Activated naive CD4-positive, alpha-beta T cell treated with anti-CD3 and anti-CD28 coated beads, Interleukin-2, amount 50 U/mL, for 72 hours (primary cell): ENCODE measurements around the gene RECK. TPM values are rescaled to one million over a fixed set of nuclear protein-coding genes. Genes with fewer than 3 reads are reported as not detected.
"Not testable (repeated sequence)": the region's sequence is repeated elsewhere in the genome, so short reads cannot be mapped to it uniquely, and the experiment has no call there.

Experiments
- ATAC-seq, 2 donors: fragments of 150-1000 bp; cut with Tn5 transposase; 2 replicates each; pipeline ENCODE4 v1.10.0; 2021; ENCODE audit warnings: mild to moderate bottlenecking in 2 of 2, moderate library complexity in 2 of 2
- DNase-seq, 2 donors: peaks; one replicate each; pipeline ENCODE4 v3.0.0; 2021 to 2022; ENCODE audit warnings: low spot score in 2 of 2
- H3K27ac Mint-ChIP-seq, 2 donors: one replicate each; pipeline ENCODE4 v1.8.0; 2022; ENCODE audit warnings: mild to moderate bottlenecking in 2 of 2, mixed read lengths in 2 of 2
- H3K36me3 Mint-ChIP-seq, 2 donors: one replicate each; pipeline ENCODE4 v1.8.0; 2022; ENCODE audit warnings: mixed read lengths in 2 of 2
- H3K9me3 Mint-ChIP-seq, 2 donors: one replicate each; pipeline ENCODE4 v1.8.0; 2022; ENCODE audit warnings: mixed read lengths in 2 of 2
- total RNA-seq, 2 donors: library from RNA; stranded (reverse); gene quantifications; one replicate each; pipeline ENCODE4 v1.2.3, GENCODE V29; 2022

RECK gene
- total RNA-seq, 2 donors from 2014 or later, result 7.0 to 7.6 TPM

GRCh38 chr9:36118201-36118600 is 81.5 kb downstream of the RECK start:
- no peaks in the 10 kb centered on the region for H3K9me3 Mint-ChIP-seq
- ATAC-seq (no peak), DNase-seq (no peak)
- no peaks in the 10 kb centered on the region for H3K36me3 Mint-ChIP-seq
- no peak overlapping the region for H3K27ac Mint-ChIP-seq

- H3K36me3 Mint-ChIP-seq, result no peaks in the 10 kb centered on the region
- no peaks in the 10 kb centered on the region for H3K9me3 Mint-ChIP-seq
- no peak for DNase-seq
- ATAC-seq, result no peak
- H3K27ac Mint-ChIP-seq, result no peak overlapping the region
These were observed 82.0 kb downstream of the RECK start for GRCh38 chr9:36118706-36119105.

- ATAC-seq (no peak), DNase-seq (no peak)
- Mint-ChIP-seq H3K36me3 (no peaks in the 10 kb centered on the region), H3K9me3 (no peaks in the 10 kb centered on the region), H3K27ac (no peak overlapping the region)
These were observed 82.8 kb downstream of the RECK start for GRCh38 chr9:36119476-36119875.

GRCh38 chr9:36120705-36121104 is 84.0 kb downstream of the RECK start:
- ATAC-seq, result no peak

GRCh38 chr9:36121971-36122370 is 85.3 kb downstream of the RECK start:
- H3K9me3 Mint-ChIP-seq, result no peaks in the 10 kb centered on the region
- H3K27ac Mint-ChIP-seq, result no peak overlapping the region
- H3K36me3 Mint-ChIP-seq, result no peaks in the 10 kb centered on the region
- ATAC-seq (no peak), DNase-seq (no peak)

More at GRCh38 chr9:36120705-36121104, 84.0 kb downstream of the RECK start:
- no peaks in the 10 kb centered on the region for H3K36me3 Mint-ChIP-seq
- DNase-seq, result no peak
- no peaks in the 10 kb centered on the region for H3K9me3 Mint-ChIP-seq
- H3K27ac Mint-ChIP-seq, result no peak overlapping the region

- ATAC-seq, result no peak
- DNase-seq, result no peak
- no peak overlapping the region for H3K27ac Mint-ChIP-seq
- H3K36me3 Mint-ChIP-seq, result no peaks in the 10 kb centered on the region
- no peaks in the 10 kb centered on the region for H3K9me3 Mint-ChIP-seq
These were observed 86.8 kb downstream of the RECK start for GRCh38 chr9:36123515-36123914.

- DNase-seq, result no peak
- Mint-ChIP-seq H3K9me3 (no peaks in the 10 kb centered on the region), H3K36me3 (no peaks in the 10 kb centered on the region), H3K27ac (peak overlapping the region; percentile 31 to 43)
- peak in 1 of 2 donors; percentile 64 for ATAC-seq
These were observed 88.5 kb downstream of the RECK start for GRCh38 chr9:36125062-36125855.

- Mint-ChIP-seq H3K36me3 (no peaks in the 10 kb centered on the region), H3K27ac (no peak overlapping the region), H3K9me3 (no peaks in the 10 kb centered on the region)
- ATAC-seq (no peak), DNase-seq (no peak)
These were observed 89.5 kb downstream of the RECK start for GRCh38 chr9:36126016-36126730.

- Mint-ChIP-seq H3K27ac (no peak overlapping the region), H3K9me3 (no peaks in the 10 kb centered on the region), H3K36me3 (no peaks in the 10 kb centered on the region)
- DNase-seq (no peak), ATAC-seq (no peak)
These were observed 91.0 kb downstream of the RECK start for GRCh38 chr9:36127652-36128244.

GRCh38 chr9:36128349-36128748 is 91.6 kb downstream of the RECK start:
- H3K9me3 Mint-ChIP-seq, result no peaks in the 10 kb centered on the region
- H3K36me3 Mint-ChIP-seq, result no peaks in the 10 kb centered on the region
- no peak for DNase-seq
- H3K27ac Mint-ChIP-seq, result no peak overlapping the region
- no peak for ATAC-seq

GRCh38 chr9:36129139-36129538 is 92.4 kb downstream of the RECK start:
- ATAC-seq (no peak), DNase-seq (no peak)
- Mint-ChIP-seq H3K9me3 (no peaks in the 10 kb centered on the region), H3K27ac (no peak overlapping the region), H3K36me3 (no peaks in the 10 kb centered on the region)

- ATAC-seq, H3K36me3 Mint-ChIP-seq, H3K27ac Mint-ChIP-seq, H3K9me3 Mint-ChIP-seq: not testable (repeated sequence)
- DNase-seq, result peak in 1 of 2 donors; percentile 28
These were observed 95.0 kb downstream of the RECK start for GRCh38 chr9:36131666-36132065.

- DNase-seq, result no peak
- no peak for ATAC-seq
- Mint-ChIP-seq H3K9me3 (no peaks in the 10 kb centered on the region), H3K27ac (no peak overlapping the region), H3K36me3 (no peaks in the 10 kb centered on the region)
These were observed 95.4 kb downstream of the RECK start for GRCh38 chr9:36132086-36132485.

GRCh38 chr9:36134761-36135505 is 98.2 kb downstream of the RECK start:
- DNase-seq (no peak), ATAC-seq (no peak)
- H3K36me3 Mint-ChIP-seq, result no peaks in the 10 kb centered on the region
- H3K9me3 Mint-ChIP-seq, result no peaks in the 10 kb centered on the region
- no peak overlapping the region for H3K27ac Mint-ChIP-seq

- DNase-seq, result peak in 1 of 2 donors; percentile 46
- H3K27ac Mint-ChIP-seq, result no peak overlapping the region
- no peak for ATAC-seq
- H3K9me3 Mint-ChIP-seq, result no peaks in the 10 kb centered on the region
- H3K36me3 Mint-ChIP-seq, result no peaks in the 10 kb centered on the region
These were observed 99.1 kb downstream of the RECK start for GRCh38 chr9:36135741-36136271.

GRCh38 chr9:36136272-36136893 is 99.7 kb downstream of the RECK start, which contains the start of gene GLIPR2:
TSS of gene GLIPR2 (plus strand) at chr9:36136733. CDS start at chr9:36136779, 46 bp downstream.
- Mint-ChIP-seq H3K36me3 (no peaks in the 10 kb centered on the region), H3K9me3 (no peaks in the 10 kb centered on the region), H3K27ac (peak within 1 kb of the TSS; percentile 54 to 88)
- ATAC-seq (peak; percentile 98 to 99), DNase-seq (peak; percentile 80 to 81)
